BE2C (cell line): ENCODE measurements around the gene NUMA1.

Source experiments
- DNase-seq: peaks from one replicate; pipeline ENCODE4 v3.0.0-alpha.2; 2020
- H3K27me3 ChIP-seq: fragments of 250-450 bp; sonication (Bioruptor Pico); 2 replicates; pipeline ENCODE4 v1.5.1; 2020; ENCODE audit warnings: mild to moderate bottlenecking
- H3K36me3 ChIP-seq: fragments of 250-450 bp; sonication (Bioruptor Pico); 2 replicates; pipeline ENCODE4 v1.5.1; 2020; ENCODE audit warnings: mild to moderate bottlenecking
- H3K4me1 ChIP-seq: fragments of 250-450 bp; sonication (Bioruptor Pico); 2 replicates; pipeline ENCODE4 v1.5.1; 2020
- H3K4me3 ChIP-seq: 2 replicates; pipeline ENCODE4 v1.5.1; 2011; ENCODE audit warnings: low read depth, low read length
- H3K9me3 ChIP-seq: fragments of 250-450 bp; sonication (Bioruptor Pico); 2 replicates; pipeline ENCODE4 v1.5.1; 2020
- CTCF ChIP-seq: IDR thresholded peaks from 2 replicates; pipeline ENCODE4 v1.5.1; 2012; ENCODE audit warnings: mild to moderate bottlenecking, low read depth, low read length

The NUMA1 gene

GRCh38 chr11:72091292-72091691 lies 10.9 kb upstream of the NUMA1 start:
- peak; percentile 94 for TF ChIP-seq CTCF
- peaks cover 33% of the 10 kb centered on the region for H3K4me1 ChIP-seq
- no peaks in the 10 kb centered on the region for H3K27me3 ChIP-seq
- no peak overlapping the region for H3K4me3 ChIP-seq
- H3K9me3 ChIP-seq, result no peaks in the 10 kb centered on the region
- peaks cover 2% of the 10 kb centered on the region for H3K36me3 ChIP-seq
- DNase-seq, result peak; percentile 79

- DNase-seq, result no peak
- no peaks in the 10 kb centered on the region for H3K27me3 ChIP-seq
- peaks cover 33% of the 10 kb centered on the region for H3K4me1 ChIP-seq
- H3K36me3 ChIP-seq, result peaks cover 2% of the 10 kb centered on the region; the same call in 1 of the 2 replicates
- TF ChIP-seq CTCF, result no peak
- no peaks in the 10 kb centered on the region for H3K9me3 ChIP-seq
- no peak overlapping the region for H3K4me3 ChIP-seq
Measured at GRCh38 chr11:72088076-72088808, 7.9 kb upstream of the NUMA1 start.

- TF ChIP-seq CTCF, result no peak
- Histone ChIP-seq H3K36me3 (peaks cover 2% of the 10 kb centered on the region; the same call in 1 of the 2 replicates), H3K4me1 (peaks cover 33% of the 10 kb centered on the region), H3K9me3 (no peaks in the 10 kb centered on the region), H3K27me3 (no peaks in the 10 kb centered on the region), H3K4me3 (no peak overlapping the region)
- no peak for DNase-seq
Measured at GRCh38 chr11:72085621-72086351, 5.4 kb upstream of the NUMA1 start.

GRCh38 chr11:72084965-72085364 lies 4.6 kb upstream of the NUMA1 start:
- TF ChIP-seq CTCF, result no peak
- no peak for DNase-seq
- H3K4me1 ChIP-seq, result peaks cover 25% of the 10 kb centered on the region

GRCh38 chr11:72084076-72084475 lies 3.7 kb upstream of the NUMA1 start:
- H3K36me3 ChIP-seq, result peaks cover 2% of the 10 kb centered on the region; the same call in 1 of the 2 replicates
- DNase-seq, result no peak
- H3K4me1 ChIP-seq, result peaks cover 16% of the 10 kb centered on the region
- no peaks in the 10 kb centered on the region for H3K27me3 ChIP-seq
- no peak overlapping the region for H3K4me3 ChIP-seq
- H3K9me3 ChIP-seq, result no peaks in the 10 kb centered on the region
- no peak for TF ChIP-seq CTCF

More at GRCh38 chr11:72084965-72085364, 4.6 kb upstream of the NUMA1 start:
- H3K27me3 ChIP-seq, result no peaks in the 10 kb centered on the region
- H3K4me3 ChIP-seq, result no peak overlapping the region
- H3K36me3 ChIP-seq, result peaks cover 2% of the 10 kb centered on the region; the same call in 1 of the 2 replicates
- H3K9me3 ChIP-seq, result no peaks in the 10 kb centered on the region

- no peak for TF ChIP-seq CTCF
- peaks cover 16% of the 10 kb centered on the region for H3K4me1 ChIP-seq
Measured at GRCh38 chr11:72083414-72083813, 3.1 kb upstream of the NUMA1 start.

More at GRCh38 chr11:72083414-72083813, 3.1 kb upstream of the NUMA1 start:
- Histone ChIP-seq H3K36me3 (peaks cover 2% of the 10 kb centered on the region; the same call in 1 of the 2 replicates), H3K9me3 (no peaks in the 10 kb centered on the region), H3K4me3 (no peak overlapping the region), H3K27me3 (no peaks in the 10 kb centered on the region)
- DNase-seq, result no peak
